ENCODE data around the gene CDC123.

DNA sequence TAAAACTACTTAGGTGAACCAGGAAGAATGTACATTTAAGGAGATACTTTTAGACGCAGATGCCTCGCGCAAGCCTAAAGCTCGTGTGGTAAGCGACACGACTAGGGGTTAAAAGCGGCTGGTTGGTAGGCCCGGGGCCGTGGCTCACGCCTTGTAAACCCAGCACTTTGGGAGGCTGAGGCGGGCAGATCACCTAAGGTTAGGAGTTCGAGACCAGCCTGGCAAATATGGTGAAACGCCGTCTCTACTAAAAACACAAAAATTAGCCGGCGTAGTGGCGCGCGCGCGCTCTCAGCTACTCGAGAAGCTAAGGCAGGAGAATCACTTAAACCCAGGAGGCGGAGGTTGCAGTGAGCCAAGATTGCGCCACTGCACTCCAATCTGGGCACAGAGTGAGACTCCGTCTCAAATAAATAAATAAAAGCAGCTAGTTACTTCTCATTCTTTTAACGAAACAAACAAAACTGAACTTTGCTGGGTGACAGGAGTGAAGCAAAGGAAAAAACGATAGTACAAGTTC lies 1.2 kb upstream of the CDC123 start:
- TF ChIP-seq, protein P1, sequence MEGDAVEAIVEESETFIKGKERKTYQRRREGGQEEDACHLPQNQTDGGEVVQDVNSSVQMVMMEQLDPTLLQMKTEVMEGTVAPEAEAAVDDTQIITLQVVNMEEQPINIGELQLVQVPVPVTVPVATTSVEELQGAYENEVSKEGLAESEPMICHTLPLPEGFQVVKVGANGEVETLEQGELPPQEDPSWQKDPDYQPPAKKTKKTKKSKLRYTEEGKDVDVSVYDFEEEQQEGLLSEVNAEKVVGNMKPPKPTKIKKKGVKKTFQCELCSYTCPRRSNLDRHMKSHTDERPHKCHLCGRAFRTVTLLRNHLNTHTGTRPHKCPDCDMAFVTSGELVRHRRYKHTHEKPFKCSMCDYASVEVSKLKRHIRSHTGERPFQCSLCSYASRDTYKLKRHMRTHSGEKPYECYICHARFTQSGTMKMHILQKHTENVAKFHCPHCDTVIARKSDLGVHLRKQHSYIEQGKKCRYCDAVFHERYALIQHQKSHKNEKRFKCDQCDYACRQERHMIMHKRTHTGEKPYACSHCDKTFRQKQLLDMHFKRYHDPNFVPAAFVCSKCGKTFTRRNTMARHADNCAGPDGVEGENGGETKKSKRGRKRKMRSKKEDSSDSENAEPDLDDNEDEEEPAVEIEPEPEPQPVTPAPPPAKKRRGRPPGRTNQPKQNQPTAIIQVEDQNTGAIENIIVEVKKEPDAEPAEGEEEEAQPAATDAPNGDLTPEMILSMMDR (IDR thresholded peaks at IDR 0.05), result no peak
- TF ChIP-seq POLR2A (IDR thresholded peaks at IDR 0.05) (no peak), POLR2AphosphoS5 (IDR thresholded peaks at IDR 0.05; ENCODE audit: insufficient read depth in 1 of 2, low read depth in 1 of 2) (no peak)

All from vagina (tissue), 2 donors.